ENCODE data around the gene FOXL1. TPM values are rescaled to one million over a fixed set of nuclear protein-coding genes. Genes with fewer than 3 reads are reported as not detected.

FOXL1 gene
- total RNA-seq, 4 donors from 2014 or later: 0.45 to 1.9 (median 1.1) TPM

GRCh38 chr16:86570558-86571529 is 7.5 kb upstream of the FOXL1 start:
- no peak for DNase-seq
- H3K36me3 ChIP-seq: no peaks in the 10 kb centered on the region
- intact Hi-C loops (cut with DNase I): no loop called here
- H3K9me3 ChIP-seq: no peaks in the 10 kb centered on the region
- peaks cover 6 to 7% of the 10 kb centered on the region in 2 donors for H3K4me1 ChIP-seq
- TF ChIP-seq POLR2A (IDR thresholded peaks at IDR 0.05): no peak
- TF ChIP-seq CTCF (IDR thresholded peaks at IDR 0.05): no peak
- peaks cover 26% of the 10 kb centered on the region for H3K27me3 ChIP-seq
- H3K27ac ChIP-seq: no peak overlapping the region
- WGBS, 2 donors: 31 to 50% methylated on average over 28 of the region's 28 CpGs
- no peak overlapping the region for H3K4me3 ChIP-seq (replicated peaks in 1 of 3)

- H3K27me3 ChIP-seq: peaks cover 25% of the 10 kb centered on the region
- H3K9me3 ChIP-seq: no peaks in the 10 kb centered on the region
- intact Hi-C loops (cut with DNase I): no loop called here
- no peak for TF ChIP-seq CTCF (IDR thresholded peaks at IDR 0.05)
- no peak for TF ChIP-seq POLR2A (IDR thresholded peaks at IDR 0.05)
- no peak for DNase-seq
- H3K36me3 ChIP-seq: no peaks in the 10 kb centered on the region
- no peak overlapping the region for H3K4me3 ChIP-seq (replicated peaks in 1 of 3)
- no peak overlapping the region for H3K27ac ChIP-seq
- WGBS, 2 donors: 44 to 54% methylated on average over 9 to 10 of the region's 10 CpGs
- H3K4me1 ChIP-seq: peaks cover under 1 to 4% of the 10 kb centered on the region in 2 donors
Measured at GRCh38 chr16:86571530-86571915, 6.8 kb upstream of the FOXL1 start.

DNA sequence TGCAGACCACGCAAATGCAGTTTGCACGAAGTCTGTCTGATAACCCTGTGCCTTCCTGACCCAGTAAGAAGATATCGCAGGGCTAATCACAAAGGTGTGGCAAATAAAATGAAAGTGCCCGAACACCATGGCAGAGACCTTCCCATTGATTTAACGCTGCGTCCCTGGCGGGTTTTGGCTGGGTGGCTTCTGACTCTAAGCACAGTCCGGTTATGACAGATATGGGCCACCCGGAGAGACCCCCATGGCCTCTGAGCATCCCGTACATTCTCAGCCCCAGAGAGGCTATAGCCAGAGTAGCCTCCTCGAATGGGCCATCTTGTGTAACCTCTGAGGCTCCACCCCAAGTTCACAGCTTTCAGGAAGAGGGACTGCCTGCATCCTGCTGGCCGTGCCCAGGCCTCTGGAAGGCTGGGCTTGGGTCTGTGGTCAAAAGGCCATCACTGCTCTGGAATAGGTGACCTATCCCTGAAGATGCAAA is 6.3 kb upstream of the FOXL1 start:
- TF ChIP-seq POLR2A (IDR thresholded peaks at IDR 0.05) (no peak), CTCF (IDR thresholded peaks at IDR 0.05) (no peak)
- no peak for DNase-seq
- H3K27me3 ChIP-seq: peaks cover 25% of the 10 kb centered on the region
- no peak overlapping the region for H3K4me3 ChIP-seq (replicated peaks in 1 of 3)
- WGBS, 2 donors: 53 to 75% methylated on average over 6 to 12 of the region's 12 CpGs
- intact Hi-C loops (cut with DNase I): no loop called here
- H3K4me1 ChIP-seq: peaks cover 0 to 4% of the 10 kb centered on the region in 2 donors
- no peak overlapping the region for H3K27ac ChIP-seq
- H3K36me3 ChIP-seq: no peaks in the 10 kb centered on the region
- H3K9me3 ChIP-seq: no peaks in the 10 kb centered on the region

GRCh38 chr16:86572606-86573005 is 5.7 kb upstream of the FOXL1 start:
- no peaks in the 10 kb centered on the region for H3K9me3 ChIP-seq
- H3K27me3 ChIP-seq: peaks cover 26% of the 10 kb centered on the region
- no peaks in the 10 kb centered on the region for H3K36me3 ChIP-seq
- no peak overlapping the region for H3K4me3 ChIP-seq (replicated peaks in 1 of 3)
- H3K4me1 ChIP-seq: peaks cover 0 to 4% of the 10 kb centered on the region in 2 donors
- DNase-seq: no peak
- TF ChIP-seq POLR2A (IDR thresholded peaks at IDR 0.05) (no peak), CTCF (IDR thresholded peaks at IDR 0.05) (no peak)
- intact Hi-C loops (cut with DNase I): no loop called here
- WGBS, 2 donors: 46 to 55% methylated on average over 7 to 8 of the region's 8 CpGs
- H3K27ac ChIP-seq: no peak overlapping the region

GRCh38 chr16:86573215-86573614 is 5.1 kb upstream of the FOXL1 start:
- TF ChIP-seq CTCF (IDR thresholded peaks at IDR 0.05) (no peak), POLR2A (IDR thresholded peaks at IDR 0.05) (no peak)
- Histone ChIP-seq H3K27ac (no peak overlapping the region), H3K27me3 (peaks cover 28% of the 10 kb centered on the region), H3K4me3 (replicated peaks in 1 of 3) (no peak overlapping the region), H3K9me3 (no peaks in the 10 kb centered on the region), H3K36me3 (no peaks in the 10 kb centered on the region), H3K4me1 (peaks cover 0 to 4% of the 10 kb centered on the region in 2 donors)
- no peak for DNase-seq
- intact Hi-C loops (cut with DNase I): no loop called here
- 30 to 37% methylated on average over 5 to 8 of the region's 8 CpGs for WGBS, 2 donors
